WTC11 (cell line): ENCODE data around the gene ANK2. TPM values are rescaled to one million over a fixed set of nuclear protein-coding genes. Genes with fewer than 3 reads are reported as not detected.

Experiments
- ATAC-seq: fragments of 200-7000 bp; cut with Tn5 transposase; 2 replicates; pipeline ENCODE4 v1.10.0; 2021; ENCODE audit warnings: mild to moderate bottlenecking, moderate library complexity
- CTCF ChIA-PET: fragments of 300-600 bp; sonication (Branson Sonifier 250); formaldehyde crosslinking; loops from one replicate; lab custom pipeline; 2021; ENCODE audit warnings: antibody characterized with exemption; lab: Charles Lee
- POLR2A ChIA-PET: fragments of 350-600 bp; sonication (Branson Sonifier 250); formaldehyde crosslinking; loops from one replicate; lab custom pipeline; 2021; ENCODE audit warnings: antibody characterized with exemption; lab: Charles Lee
- DNase-seq: peaks from one replicate; pipeline ENCODE4 v3.0.0; 2021; ENCODE audit warnings: low spot score
- H3K27ac Mint-ChIP-seq: 2 replicates; pipeline ENCODE4 v1.8.0; 2021; ENCODE audit warnings: mixed read lengths
- H3K27me3 Mint-ChIP-seq: 2 replicates; pipeline ENCODE4 v1.8.0; 2021; ENCODE audit warnings: low read depth, mild to moderate bottlenecking, moderate library complexity, mixed read lengths
- H3K36me3 Mint-ChIP-seq: 2 replicates; pipeline ENCODE4 v1.8.0; 2021; ENCODE audit warnings: mixed read lengths
- H3K4me1 Mint-ChIP-seq: 2 replicates; pipeline ENCODE4 v1.8.0; 2022; ENCODE audit warnings: mixed read lengths
- H3K4me3 Mint-ChIP-seq: 2 replicates; pipeline ENCODE4 v1.8.0; 2021; ENCODE audit warnings: mild to moderate bottlenecking, moderate library complexity, mixed read lengths
- H3K9me3 Mint-ChIP-seq: 2 replicates; pipeline ENCODE4 v1.8.0; 2021; ENCODE audit warnings: mixed read lengths
- AFF4 ChIP-seq: sonication (generic); formaldehyde crosslinking; IDR thresholded peaks from 2 replicates; pipeline ENCODE4 v1.8.1; 2023; ENCODE audit warnings: mild to moderate bottlenecking, missing genetic modification reagents, borderline replicate concordance
- ATF6 ChIP-seq: sonication (generic); formaldehyde crosslinking; IDR thresholded peaks from 2 replicates; pipeline ENCODE4 v1.8.1; 2023; ENCODE audit warnings: mild to moderate bottlenecking, missing genetic modification reagents
- CTCF ChIP-seq: fragments of 200-600 bp; IDR thresholded peaks from 2 replicates; pipeline ENCODE4 v1.8.0; 2022; ENCODE audit warnings: antibody characterized with exemption
- E2F5 ChIP-seq: sonication (generic); formaldehyde crosslinking; IDR thresholded peaks from 2 replicates; pipeline ENCODE4 v1.8.1; 2022; ENCODE audit warnings: mild to moderate bottlenecking, moderate library complexity, missing genetic modification reagents
- FOXP1 ChIP-seq: sonication (generic); formaldehyde crosslinking; IDR thresholded peaks from 2 replicates; pipeline ENCODE4 v1.8.0; 2022; ENCODE audit warnings: missing genetic modification reagents, mild to moderate bottlenecking, moderate library complexity, borderline replicate concordance
- IRF1 ChIP-seq: sonication (generic); formaldehyde crosslinking; IDR thresholded peaks from 2 replicates; pipeline ENCODE4 v1.8.0; 2023; ENCODE audit warnings: missing genetic modification reagents
- MAX ChIP-seq: sonication (generic); formaldehyde crosslinking; IDR thresholded peaks from 2 replicates; pipeline ENCODE4 v1.8.0; 2022; ENCODE audit warnings: mild to moderate bottlenecking, missing genetic modification reagents
- MLX ChIP-seq: sonication (generic); formaldehyde crosslinking; IDR thresholded peaks from 2 replicates; pipeline ENCODE4 v1.8.1; 2023; ENCODE audit warnings: mild to moderate bottlenecking, missing genetic modification reagents, moderate library complexity
- NFATC4 ChIP-seq: fragments of 250-450 bp; sonication (Bioruptor Pico); IDR thresholded peaks from 2 replicates; pipeline ENCODE4 v1.9.0; 2021; ENCODE audit warnings: mild to moderate bottlenecking
- NR2C2 ChIP-seq: sonication (generic); formaldehyde crosslinking; IDR thresholded peaks from 2 replicates; pipeline ENCODE4 v1.8.0; 2022; ENCODE audit warnings: mild to moderate bottlenecking, missing genetic modification reagents
- SMAD3 ChIP-seq: sonication (generic); formaldehyde crosslinking; IDR thresholded peaks from 2 replicates; pipeline ENCODE4 v1.8.0; 2022; ENCODE audit warnings: missing genetic modification reagents, mild to moderate bottlenecking, borderline replicate concordance
- SMAD4 ChIP-seq: sonication (generic); formaldehyde crosslinking; IDR thresholded peaks from 2 replicates; pipeline ENCODE4 v1.8.0; 2022; ENCODE audit warnings: mild to moderate bottlenecking, missing genetic modification reagents
- SP1 ChIP-seq: sonication (generic); formaldehyde crosslinking; conservative IDR thresholded peaks from 2 replicates; pipeline ENCODE4 v1.8.1; 2022; ENCODE audit warnings: missing genetic modification reagents
- TCF7 ChIP-seq: sonication (generic); formaldehyde crosslinking; IDR thresholded peaks from 2 replicates; pipeline ENCODE4 v1.8.0; 2022; ENCODE audit warnings: mild to moderate bottlenecking, low read depth, missing genetic modification reagents, moderate library complexity
- TEAD1 ChIP-seq: sonication (generic); formaldehyde crosslinking; IDR thresholded peaks from 2 replicates; pipeline ENCODE4 v1.8.0; 2022; ENCODE audit warnings: mild to moderate bottlenecking, missing genetic modification reagents
- TEAD4 ChIP-seq: sonication (generic); formaldehyde crosslinking; IDR thresholded peaks from 2 replicates; pipeline ENCODE4 v1.8.0; 2022; ENCODE audit warnings: mild to moderate bottlenecking, missing genetic modification reagents
- ZNF121 ChIP-seq: sonication (generic); formaldehyde crosslinking; IDR thresholded peaks from 2 replicates; pipeline ENCODE4 v1.8.0; 2023; ENCODE audit warnings: missing genetic modification reagents
- ZNF219 ChIP-seq: sonication (generic); formaldehyde crosslinking; IDR thresholded peaks from 2 replicates; pipeline ENCODE4 v1.8.0; 2023; ENCODE audit warnings: missing genetic modification reagents, mild to moderate bottlenecking, borderline replicate concordance
- ZNF423 ChIP-seq: fragments of 250-450 bp; sonication (Bioruptor Pico); IDR thresholded peaks from 2 replicates; pipeline ENCODE4 v2.1.2; 2022; ENCODE audit warnings: mild to moderate bottlenecking, moderate library complexity
- ZNF512 ChIP-seq: sonication (generic); formaldehyde crosslinking; IDR thresholded peaks from 2 replicates; pipeline ENCODE4 v1.8.1; 2022; ENCODE audit warnings: missing genetic modification reagents, borderline replicate concordance
- total RNA-seq: library from RNA; stranded (reverse); gene quantifications from 3 replicates; pipeline ENCODE4 v1.2.3, GENCODE V29; 2021

ANK2 gene
- total RNA-seq, 1 experiment from 2014 or later: 27.9 TPM

GRCh38 chr4:113223001-113223400 is 173.5 kb downstream of the ANK2 start:
- no peak for DNase-seq
- ATAC-seq: no peak
- CTCF ChIA-PET: no interaction called here
- H3K36me3 Mint-ChIP-seq: no peaks in the 10 kb centered on the region
- no peaks in the 10 kb centered on the region for H3K9me3 Mint-ChIP-seq
- no peaks in the 10 kb centered on the region for H3K27me3 Mint-ChIP-seq
- TF ChIP-seq AFF4 (no peak), MLX (CRISPR knock-in tag) (no peak), NR2C2 (CRISPR knock-in tag) (no peak), TCF7 (CRISPR knock-in tag) (no peak), ZNF512 (CRISPR knock-in tag) (no peak), E2F5 (no peak), ATF6 (CRISPR knock-in tag) (no peak), ZNF423 (CRISPR knock-in tag) (no peak), CTCF (no peak), ZNF219 (CRISPR knock-in tag) (no peak), TEAD1 (CRISPR knock-in tag) (no peak), MAX (CRISPR knock-in tag) (no peak), ZNF121 (no peak)
- TF ChIP-seq, all 79 proteins: peak for 0
- H3K4me3 Mint-ChIP-seq: no peak overlapping the region
- no peak overlapping the region for H3K27ac Mint-ChIP-seq
- H3K4me1 Mint-ChIP-seq: 0 out of 2 replicates have a peak, but pooled peaks cover 7% of the 10 kb centered on the region
- POLR2A ChIA-PET: no interaction called here

GRCh38 chr4:113232194-113232593 is 182.7 kb downstream of the ANK2 start:
- CTCF ChIA-PET: no interaction called here
- POLR2A ChIA-PET: no interaction called here
- Mint-ChIP-seq H3K36me3 (no peaks in the 10 kb centered on the region), H3K4me3 (no peak overlapping the region), H3K4me1 (no peaks in the 10 kb centered on the region), H3K9me3 (peaks cover 7% of the 10 kb centered on the region; the same call in 1 of the 2 replicates), H3K27ac (no peak overlapping the region), H3K27me3 (no peaks in the 10 kb centered on the region)
- DNase-seq (no peak), ATAC-seq (no peak)
- no peak for TF ChIP-seq SP1 (CRISPR knock-in tag)
- TF ChIP-seq FOXP1 (CRISPR knock-in tag): no peak
- TF ChIP-seq NFATC4 (CRISPR knock-in tag): no peak
- TF ChIP-seq CTCF: no peak
- TF ChIP-seq IRF1: no peak
- TF ChIP-seq ZNF423 (CRISPR knock-in tag): no peak
- no peak for TF ChIP-seq SMAD3
- TF ChIP-seq SMAD4 (CRISPR knock-in tag): no peak
- TF ChIP-seq NR2C2 (CRISPR knock-in tag): no peak
- no peak for TF ChIP-seq ZNF121
- TF ChIP-seq E2F5: no peak
- no peak for TF ChIP-seq TEAD4 (CRISPR knock-in tag)
